Activated CD8-positive, alpha-beta T cell treated with anti-CD3 and anti-CD28 coated beads for 36 hours (primary cell): ENCODE measurements around the gene EFNA5. TPM values are rescaled to one million over a fixed set of nuclear protein-coding genes. Genes with fewer than 3 reads are reported as not detected.

Source experiments
- ATAC-seq: fragments of 200-7000 bp; cut with Tn5 transposase; one replicate; pipeline ENCODE4 v1.10.0; 2021; ENCODE audit warnings: mild to moderate bottlenecking, moderate library complexity
- CTCF ChIA-PET: fragments of 350-600 bp; sonication (Branson Sonifier 250); formaldehyde crosslinking; loops from one replicate; lab custom pipeline; 2021; ENCODE audit warnings: antibody characterized with exemption; lab: Charles Lee
- POLR2A ChIA-PET: fragments of 350-600 bp; sonication (Branson Sonifier 250); formaldehyde crosslinking; loops from one replicate; lab custom pipeline; 2021; ENCODE audit warnings: antibody characterized with exemption; lab: Charles Lee
- DNase-seq: peaks from one replicate; pipeline ENCODE4 v3.0.0-alpha.2; 2020
- H3K27ac Mint-ChIP-seq: one replicate; pipeline ENCODE4 v1.8.0; 2021; ENCODE audit warnings: mild to moderate bottlenecking, mixed read lengths
- H3K27me3 Mint-ChIP-seq: one replicate; pipeline ENCODE4 v1.8.0; 2021; ENCODE audit warnings: mixed read lengths
- H3K36me3 Mint-ChIP-seq: one replicate; pipeline ENCODE4 v1.8.0; 2021; ENCODE audit warnings: low read depth, mixed read lengths
- H3K4me1 Mint-ChIP-seq: one replicate; pipeline ENCODE4 v1.8.0; 2021; ENCODE audit warnings: low read depth, mixed read lengths
- H3K4me3 Mint-ChIP-seq: one replicate; pipeline ENCODE4 v1.8.0; 2021; ENCODE audit warnings: mild to moderate bottlenecking, moderate library complexity, mixed read lengths
- H3K9me3 Mint-ChIP-seq: one replicate; pipeline ENCODE4 v1.8.0; 2021; ENCODE audit warnings: mixed read lengths
- CTCF ChIP-seq: fragments of 200-600 bp; IDR thresholded peaks from one replicate; pipeline ENCODE4 v1.8.0; 2022; ENCODE audit warnings: antibody characterized with exemption, mild to moderate bottlenecking
- intact Hi-C: fragments of 100-400 bp; cut with micrococcal nuclease; formaldehyde crosslinking; loops from one replicate; pipeline ENCODE4 v1.10.0; 2022
- total RNA-seq, 2 experiments: library from RNA; stranded (reverse); gene quantifications; one replicate each; pipeline ENCODE4 v1.2.3, GENCODE V29; 2021

Gene EFNA5
- total RNA-seq, 2 experiments from 2014 or later = not detected

GRCh38 chr5:107607196-107607595 is 63.5 kb downstream of the EFNA5 start:
- Mint-ChIP-seq H3K9me3 (no peaks in the 10 kb centered on the region), H3K4me1 (no peaks in the 10 kb centered on the region), H3K27me3 (peaks cover 21% of the 10 kb centered on the region), H3K4me3 (no peak overlapping the region), H3K27ac (no peak overlapping the region), H3K36me3 (no peaks in the 10 kb centered on the region)
- ATAC-seq = no peak
- POLR2A ChIA-PET = no interaction called here
- intact Hi-C loops = no loop called here
- DNase-seq = no peak
- TF ChIP-seq CTCF = no peak
- CTCF ChIA-PET = no interaction called here

- ATAC-seq = no peak
- Mint-ChIP-seq H3K9me3 (no peaks in the 10 kb centered on the region), H3K4me1 (no peaks in the 10 kb centered on the region), H3K4me3 (no peak overlapping the region), H3K36me3 (no peaks in the 10 kb centered on the region), H3K27me3 (peaks cover 17% of the 10 kb centered on the region), H3K27ac (no peak overlapping the region)
- no peak for DNase-seq
- TF ChIP-seq CTCF = no peak
- POLR2A ChIA-PET = no interaction called here
- CTCF ChIA-PET = interaction anchor here (1.0 kb wide), 1 partner anchor 33 kb away, joined by 4 read pairs; no protein-coding TSS in a partner anchor
- intact Hi-C loops = no loop called here
Measured at GRCh38 chr5:107605596-107606125, 65.1 kb downstream of the EFNA5 start.

GRCh38 chr5:107604990-107605389 is 65.7 kb downstream of the EFNA5 start:
- no peaks in the 10 kb centered on the region for H3K4me1 Mint-ChIP-seq
- H3K27ac Mint-ChIP-seq = no peak overlapping the region
- H3K9me3 Mint-ChIP-seq = no peaks in the 10 kb centered on the region
- H3K4me3 Mint-ChIP-seq = no peak overlapping the region
- TF ChIP-seq CTCF = no peak
- no peak for DNase-seq
- ChIA-PET CTCF (interaction anchor here (1.0 kb wide), 1 partner anchor 32 kb away, joined by 4 read pairs; no protein-coding TSS in a partner anchor), POLR2A (no interaction called here)
- ATAC-seq = no peak
- intact Hi-C loops = no loop called here
- H3K36me3 Mint-ChIP-seq = no peaks in the 10 kb centered on the region
- H3K27me3 Mint-ChIP-seq = peaks cover 18% of the 10 kb centered on the region

GRCh38 chr5:107604146-107604910 is 66.4 kb downstream of the EFNA5 start:
- Mint-ChIP-seq H3K27ac (no peak overlapping the region), H3K9me3 (no peaks in the 10 kb centered on the region), H3K36me3 (no peaks in the 10 kb centered on the region), H3K4me3 (no peak overlapping the region), H3K27me3 (peaks cover 17% of the 10 kb centered on the region), H3K4me1 (no peaks in the 10 kb centered on the region)
- TF ChIP-seq CTCF = no peak
- DNase-seq (no peak), ATAC-seq (no peak)
- ChIA-PET CTCF (interaction anchor here (2.2 kb wide), 1 partner anchor 32 kb away, joined by 11 read pairs; no protein-coding TSS in a partner anchor), POLR2A (interaction anchor here (0.6 kb wide), 1 partner anchor 343 kb away, joined by 3 read pairs; no protein-coding TSS in a partner anchor)
- intact Hi-C loops = no loop called here

- CTCF ChIA-PET = interaction anchor here (2.2 kb wide), 1 partner anchor 31 kb away, joined by 11 read pairs; no protein-coding TSS in a partner anchor
Measured at GRCh38 chr5:107603349-107603748, 67.4 kb downstream of the EFNA5 start.

More at GRCh38 chr5:107603349-107603748, 67.4 kb downstream of the EFNA5 start:
- Mint-ChIP-seq H3K27me3 (peaks cover 17% of the 10 kb centered on the region), H3K4me3 (no peak overlapping the region), H3K27ac (no peak overlapping the region), H3K9me3 (no peaks in the 10 kb centered on the region), H3K4me1 (no peaks in the 10 kb centered on the region), H3K36me3 (no peaks in the 10 kb centered on the region)
- ATAC-seq = no peak
- no peak for DNase-seq
- intact Hi-C loops = no loop called here
- POLR2A ChIA-PET = no interaction called here
- TF ChIP-seq CTCF = no peak
